AG08396 (cell line): Measurements from ENCODE around the gene TNFAIP8L3.
"Not testable (repeated sequence)": the region's sequence is repeated elsewhere in the genome, so short reads cannot be mapped to it uniquely, and the experiment has no call there.

Experiments used
- DNase-seq: peaks from one replicate; pipeline ENCODE4 v3.0.0; 2012; ENCODE audit warnings: low spot score, mixed read lengths

TNFAIP8L3 gene

GRCh38 chr15:51060030-51060673, 34.6 kb downstream of the TNFAIP8L3 start:
- no peak for DNase-seq

- no peak for DNase-seq
These were observed 40.2 kb downstream of the TNFAIP8L3 start for GRCh38 chr15:51054535-51054934.

DNA sequence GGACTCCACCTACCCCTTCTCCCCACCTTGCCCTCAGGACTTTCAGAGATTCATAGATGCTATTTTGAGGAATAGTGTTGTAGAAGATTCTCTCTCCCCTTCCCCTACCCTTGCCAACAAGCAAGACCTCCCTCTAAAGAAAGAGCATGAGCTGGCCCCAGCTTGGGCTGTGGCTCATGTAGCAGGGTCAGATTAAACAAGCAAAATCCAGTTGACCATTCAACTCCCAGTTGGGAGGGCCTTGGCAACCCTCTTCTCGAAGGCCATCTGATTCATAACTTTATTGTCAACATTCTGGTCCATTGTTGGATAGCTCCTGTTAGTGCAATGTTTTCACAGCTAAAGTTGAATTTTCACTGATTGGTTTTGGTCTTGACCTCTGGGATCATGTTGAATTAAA, 41.1 kb downstream of the TNFAIP8L3 start:
- no peak for DNase-seq

GRCh38 chr15:51051776-51052175, 42.9 kb downstream of the TNFAIP8L3 start:
- DNase-seq: no peak

GRCh38 chr15:51049081-51049480, 45.6 kb downstream of the TNFAIP8L3 start:
- DNase-seq: no peak

- no peak for DNase-seq
These were observed 46.4 kb downstream of the TNFAIP8L3 start for GRCh38 chr15:51048308-51048707.

DNA sequence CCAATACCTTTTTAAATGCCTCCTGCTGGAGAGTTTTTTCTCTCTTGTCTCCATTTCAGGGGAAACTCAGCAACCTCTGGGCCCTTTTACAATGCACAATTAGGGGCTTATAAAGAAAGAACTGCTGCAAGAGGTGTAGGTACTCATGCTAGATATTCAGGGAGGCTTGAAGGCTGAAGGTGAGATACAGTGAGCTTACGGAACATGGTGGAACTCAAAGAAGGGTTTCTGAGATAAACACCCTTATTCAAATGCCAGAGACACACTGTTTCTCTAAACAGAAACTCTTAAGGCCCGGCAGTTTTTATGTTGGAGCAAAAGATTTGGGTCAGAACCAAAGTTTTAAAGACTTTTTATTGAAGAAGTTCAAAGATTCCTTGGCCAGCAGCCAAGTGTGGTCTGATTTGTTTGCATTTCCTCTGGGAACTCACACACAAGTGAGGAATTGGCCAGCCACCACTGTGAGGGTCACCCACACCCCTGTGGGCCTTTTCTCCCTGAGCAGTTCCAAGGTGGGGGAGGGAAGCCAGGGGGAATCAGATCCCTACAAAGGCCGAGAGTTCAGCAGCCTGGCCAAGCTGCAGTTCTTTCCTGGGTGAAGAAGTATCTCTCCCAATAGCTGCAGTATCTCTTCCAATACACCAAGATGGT, 47.8 kb downstream of the TNFAIP8L3 start:
- DNase-seq: no peak

- DNase-seq: no peak
These were observed 48.7 kb downstream of the TNFAIP8L3 start for GRCh38 chr15:51046016-51046415.

GRCh38 chr15:51044037-51044727, 50.5 kb downstream of the TNFAIP8L3 start:
- no peak for DNase-seq

DNA sequence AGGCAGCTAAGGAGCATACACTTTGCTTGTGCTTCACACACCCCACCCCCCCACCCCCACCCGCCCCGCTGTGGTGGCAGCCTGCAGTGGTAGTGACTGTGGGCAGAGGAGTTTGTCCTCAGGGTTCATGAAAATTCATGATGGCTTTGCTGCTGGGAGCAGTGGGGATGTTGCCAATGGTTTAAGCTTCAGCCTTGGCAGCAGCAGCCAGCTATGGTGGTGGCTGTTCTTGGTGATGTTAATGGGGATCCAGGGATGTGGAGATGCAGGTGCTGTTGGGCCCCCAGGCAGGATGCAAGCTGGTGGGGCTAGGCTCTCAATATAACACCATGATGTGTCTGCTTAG, 55.8 kb downstream of the TNFAIP8L3 start:
- no peak for DNase-seq

DNA sequence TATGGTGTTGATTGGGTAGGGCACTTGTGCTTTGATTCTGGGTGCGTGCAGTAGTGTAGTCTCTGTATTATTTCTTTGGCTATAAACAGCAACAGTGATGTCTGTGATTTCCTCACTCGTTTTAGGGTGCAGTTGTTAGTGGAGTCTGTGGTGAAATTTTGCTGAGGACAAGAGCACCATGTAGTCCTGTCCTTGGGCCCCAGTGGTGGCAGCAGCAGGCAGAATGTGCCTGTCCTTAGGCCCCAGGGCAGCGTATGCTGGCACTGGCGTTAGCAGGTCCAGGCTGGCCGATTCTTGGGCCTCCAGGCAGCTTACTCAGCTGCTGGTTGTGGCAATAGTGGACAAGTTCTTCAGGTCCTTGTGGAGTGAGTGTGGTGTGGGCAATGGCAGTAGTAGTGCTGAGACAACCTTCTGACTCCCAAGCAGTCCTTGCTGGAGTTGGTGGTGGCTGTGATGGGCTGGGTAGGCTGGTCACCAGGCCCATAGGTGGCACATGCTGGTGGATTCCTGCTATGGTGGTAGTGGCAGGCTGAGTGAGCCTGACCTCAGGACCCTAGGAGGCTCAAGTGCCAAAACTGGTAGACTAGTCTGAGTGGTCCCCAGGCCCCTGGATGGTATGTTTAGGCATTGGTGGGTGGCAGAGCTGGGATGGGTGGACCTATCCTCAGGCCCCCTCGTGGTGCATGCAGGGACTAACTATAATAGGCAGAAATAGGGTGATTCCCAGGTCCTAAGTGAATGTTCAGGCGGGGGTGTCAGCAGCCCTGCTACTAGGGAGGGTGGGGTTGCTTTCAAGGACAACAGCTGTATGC, 56.3 kb downstream of the TNFAIP8L3 start:
- no peak for DNase-seq

- DNase-seq: not testable (repeated sequence)
These were observed 57.2 kb downstream of the TNFAIP8L3 start for GRCh38 chr15:51037474-51037873.

DNA sequence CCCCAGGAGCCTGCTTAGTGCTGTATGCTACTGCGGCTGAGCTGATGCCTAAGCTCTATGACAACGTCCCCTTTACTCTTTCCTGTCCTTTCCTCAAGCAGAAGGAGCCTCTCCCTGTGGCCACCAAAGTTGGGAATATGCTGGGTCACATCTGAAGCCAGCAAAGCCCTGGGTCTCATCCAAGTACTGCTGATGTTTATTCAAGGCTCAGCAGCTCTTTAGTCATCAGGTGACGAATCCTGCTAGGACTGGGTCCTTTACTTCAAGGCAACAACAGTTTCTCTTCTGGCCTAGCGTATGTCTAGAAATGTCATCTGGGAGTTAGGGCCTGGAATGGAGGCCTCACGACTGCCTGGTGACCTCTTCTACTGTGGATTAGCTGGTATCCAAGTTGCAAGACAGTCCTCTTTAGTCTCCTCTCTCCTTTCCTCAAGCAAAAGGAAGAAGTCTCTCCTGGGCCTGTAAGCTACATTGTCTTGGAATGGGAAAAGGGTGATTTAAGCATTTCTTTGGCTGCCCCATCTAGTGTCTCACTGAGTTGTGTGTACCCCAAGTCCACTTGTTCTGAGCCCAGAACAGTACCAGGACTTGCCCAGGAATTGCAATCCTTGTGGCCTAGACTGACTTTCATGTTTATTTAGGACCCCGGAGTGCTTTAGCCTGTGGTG, 63.9 kb downstream of the TNFAIP8L3 start:
- DNase-seq: peak; percentile 77

- no peak for DNase-seq
These were observed 69.3 kb downstream of the TNFAIP8L3 start for GRCh38 chr15:51025454-51025846.

GRCh38 chr15:51024735-51025453, 69.8 kb downstream of the TNFAIP8L3 start:
- no peak for DNase-seq

DNA sequence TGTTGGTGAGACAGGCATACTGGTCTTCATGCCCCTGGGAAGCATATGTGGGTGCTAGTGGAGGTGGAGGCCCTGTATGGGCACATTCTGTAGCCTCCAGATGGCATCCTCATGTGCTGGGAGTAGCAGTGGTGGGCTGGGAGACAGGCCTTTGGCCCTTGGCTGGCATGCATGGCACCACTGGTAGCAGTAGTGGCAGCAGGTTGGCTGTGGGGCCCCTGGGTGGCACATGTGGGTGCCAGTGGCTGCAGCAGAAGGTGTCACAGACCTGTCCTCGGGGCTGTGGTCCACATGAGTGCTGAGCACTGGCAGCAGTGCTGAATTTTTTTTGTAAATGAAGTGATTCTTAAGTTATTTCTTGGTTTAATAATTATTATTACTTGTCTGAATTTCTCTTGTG, 71.2 kb downstream of the TNFAIP8L3 start:
- DNase-seq: no peak

DNA sequence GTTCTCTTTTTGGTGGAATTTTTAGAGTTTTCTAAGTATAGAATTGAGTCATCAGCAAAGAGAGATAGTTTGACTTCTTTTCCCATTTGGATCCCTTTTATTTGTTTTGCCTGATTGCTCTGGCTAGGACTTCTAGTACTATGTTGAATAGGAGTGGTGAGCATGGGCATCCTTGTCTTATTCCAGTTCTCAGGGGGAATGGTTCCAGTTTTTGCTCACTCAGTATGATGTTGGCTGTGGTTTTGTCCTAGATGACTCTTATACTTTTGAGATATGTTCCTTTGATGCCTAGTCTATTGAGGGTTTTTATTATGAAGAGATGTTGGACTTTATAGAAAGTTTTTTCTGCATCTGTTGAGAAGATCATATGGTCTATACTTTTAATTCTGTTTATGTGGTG, 72.5 kb downstream of the TNFAIP8L3 start:
- no peak for DNase-seq

DNA sequence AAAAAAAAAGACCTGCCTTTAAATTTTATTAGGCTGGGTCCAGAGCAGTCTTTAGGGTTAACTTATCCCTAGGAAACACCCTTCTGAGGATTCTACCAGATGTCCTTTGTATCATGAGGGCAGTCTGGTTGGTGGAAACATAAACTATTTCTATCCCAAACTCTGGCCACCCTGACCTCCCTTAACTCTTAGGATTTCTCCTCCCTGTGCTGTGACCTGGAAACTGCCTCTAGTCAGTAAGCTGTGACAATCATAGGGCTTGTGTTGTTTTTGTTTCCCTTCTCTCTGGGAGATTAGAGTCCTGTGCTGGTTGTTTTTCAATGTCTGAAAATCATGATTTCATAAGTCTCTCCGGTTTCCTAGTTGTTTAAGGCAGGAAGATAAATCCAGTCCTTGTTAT, 78.1 kb downstream of the TNFAIP8L3 start:
- no peak for DNase-seq

DNA sequence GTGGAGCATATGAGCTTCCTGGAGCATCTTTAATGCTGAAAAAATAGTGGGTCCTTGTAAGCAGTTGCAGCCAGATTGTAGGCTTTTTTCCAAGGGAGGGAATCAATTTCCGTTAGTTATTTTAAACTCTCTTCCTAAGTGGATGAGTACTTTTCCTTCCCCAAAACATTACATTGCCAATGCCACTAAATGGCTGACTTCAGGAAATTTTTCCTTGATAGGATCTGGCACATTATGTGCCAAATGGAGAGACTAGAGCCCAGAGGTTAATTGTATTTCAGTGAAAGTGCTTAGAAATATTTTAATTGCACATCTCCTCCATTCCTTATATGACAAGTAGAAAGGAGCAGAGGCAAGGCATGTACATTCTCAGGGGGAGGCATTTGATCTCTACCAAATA, 83.5 kb downstream of the TNFAIP8L3 start:
- no peak for DNase-seq

DNA sequence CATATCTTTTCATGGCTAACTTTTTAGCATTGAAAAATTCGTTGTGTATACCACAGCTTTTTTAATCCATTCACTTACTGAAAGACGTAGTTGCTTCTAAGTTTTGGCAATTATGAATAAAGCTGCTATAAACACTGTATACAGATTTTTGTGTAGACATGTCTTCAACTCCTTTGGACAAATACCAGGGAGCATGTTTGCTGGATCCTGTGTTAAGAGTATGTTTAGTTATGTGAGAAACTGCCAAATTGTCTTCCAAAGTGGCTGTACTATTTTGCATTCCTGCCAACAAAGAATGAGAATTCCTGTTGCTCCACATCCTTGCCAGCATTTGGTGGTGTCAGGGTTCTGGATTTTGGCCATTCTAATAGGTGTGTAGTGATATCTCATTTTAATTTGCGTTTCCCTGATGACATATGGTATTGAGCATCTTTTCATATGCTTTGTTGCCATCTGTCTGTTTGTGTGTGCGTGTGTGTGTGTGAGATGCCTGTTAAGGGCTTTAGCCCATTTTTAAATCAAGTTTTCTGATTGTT, 87.5 kb downstream of the TNFAIP8L3 start:
- no peak for DNase-seq
